ENCODE measurements around the gene AARS2.

DNA sequence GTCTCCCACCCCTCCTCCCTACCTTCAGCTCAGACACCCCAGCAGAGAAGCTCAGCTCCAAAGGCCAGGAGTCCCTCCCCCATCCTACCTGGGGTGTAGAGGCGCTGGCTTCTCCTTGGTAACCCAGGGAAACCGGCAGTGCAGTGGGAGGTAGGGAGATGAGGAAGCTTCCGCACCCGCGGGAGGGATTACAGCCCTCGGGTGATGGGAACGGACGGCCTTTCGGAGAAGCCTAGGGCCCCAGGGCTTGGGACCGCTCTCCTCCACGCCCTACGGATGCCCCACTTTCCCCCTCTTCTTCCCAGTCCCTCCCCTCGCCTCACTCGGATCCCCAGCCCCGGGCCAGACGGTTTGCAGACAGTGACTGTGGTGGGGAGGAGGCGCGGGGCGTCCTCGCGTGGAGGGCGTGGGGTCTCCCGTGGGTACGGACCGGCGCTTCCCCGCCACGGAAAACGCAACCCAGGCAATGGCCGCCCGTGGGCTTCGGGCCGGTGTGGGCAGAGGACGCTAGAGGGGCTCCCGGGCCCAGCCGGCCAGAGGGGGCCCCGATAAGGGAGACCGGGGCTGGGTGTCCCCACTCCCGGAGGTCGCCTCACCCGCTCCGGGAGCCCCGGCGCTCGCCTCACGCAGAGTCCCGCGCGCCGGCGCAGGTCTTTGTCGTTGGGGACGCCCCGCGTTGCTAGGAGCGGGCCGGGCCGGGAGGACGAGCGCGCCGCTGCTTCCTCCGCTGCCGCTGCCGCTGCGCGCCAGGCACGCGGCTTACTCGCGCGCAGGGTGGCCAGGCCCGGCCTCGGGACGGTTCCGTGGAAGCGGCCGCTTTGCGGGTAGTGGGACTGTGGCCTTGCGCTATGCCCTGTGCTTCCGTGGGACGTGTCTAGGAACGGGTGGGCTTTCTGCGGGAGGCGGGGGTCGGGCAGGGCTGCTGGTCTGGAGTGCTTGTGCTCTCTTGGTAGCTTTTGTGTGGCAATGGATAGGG lies 15.8 kb downstream of the AARS2 start:
- TF ChIP-seq, protein P1, sequence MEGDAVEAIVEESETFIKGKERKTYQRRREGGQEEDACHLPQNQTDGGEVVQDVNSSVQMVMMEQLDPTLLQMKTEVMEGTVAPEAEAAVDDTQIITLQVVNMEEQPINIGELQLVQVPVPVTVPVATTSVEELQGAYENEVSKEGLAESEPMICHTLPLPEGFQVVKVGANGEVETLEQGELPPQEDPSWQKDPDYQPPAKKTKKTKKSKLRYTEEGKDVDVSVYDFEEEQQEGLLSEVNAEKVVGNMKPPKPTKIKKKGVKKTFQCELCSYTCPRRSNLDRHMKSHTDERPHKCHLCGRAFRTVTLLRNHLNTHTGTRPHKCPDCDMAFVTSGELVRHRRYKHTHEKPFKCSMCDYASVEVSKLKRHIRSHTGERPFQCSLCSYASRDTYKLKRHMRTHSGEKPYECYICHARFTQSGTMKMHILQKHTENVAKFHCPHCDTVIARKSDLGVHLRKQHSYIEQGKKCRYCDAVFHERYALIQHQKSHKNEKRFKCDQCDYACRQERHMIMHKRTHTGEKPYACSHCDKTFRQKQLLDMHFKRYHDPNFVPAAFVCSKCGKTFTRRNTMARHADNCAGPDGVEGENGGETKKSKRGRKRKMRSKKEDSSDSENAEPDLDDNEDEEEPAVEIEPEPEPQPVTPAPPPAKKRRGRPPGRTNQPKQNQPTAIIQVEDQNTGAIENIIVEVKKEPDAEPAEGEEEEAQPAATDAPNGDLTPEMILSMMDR (IDR thresholded peaks at IDR 0.05) = no peak
- TF ChIP-seq POLR2A (IDR thresholded peaks at IDR 0.05) = no peak
